B cell (primary cell): ENCODE results near the gene CCDC191. TPM values are rescaled to one million over a fixed set of nuclear protein-coding genes. Genes with fewer than 3 reads are reported as not detected.

Experiments
- ATAC-seq: fragments of 200-7000 bp; cut with Tn5 transposase; one replicate; pipeline ENCODE4 v1.10.0; 2021; ENCODE audit warnings: low read depth, mild to moderate bottlenecking, moderate number of reproducible peaks, moderate library complexity
- CTCF ChIA-PET: fragments of 350-600 bp; sonication (Branson Sonifier 250); formaldehyde crosslinking; loops from one replicate; lab custom pipeline; 2021; ENCODE audit warnings: antibody characterized with exemption, inconsistent platforms; lab: Charles Lee
- POLR2A ChIA-PET: fragments of 350-600 bp; sonication (Branson Sonifier 250); formaldehyde crosslinking; loops from one replicate; lab custom pipeline; 2021; ENCODE audit warnings: antibody characterized with exemption; lab: Charles Lee
- DNase-seq: peaks from one replicate; pipeline ENCODE4 v3.0.0; 2013
- H2AFZ ChIP-seq: 2 replicates; pipeline ENCODE4 v1.6.1; 2012; ENCODE audit warnings: mild to moderate bottlenecking, low read depth, low read length; ENCODE audit not compliant: insufficient read depth, poor library complexity, severe bottlenecking
- H3K27ac ChIP-seq, 2 donors: 1 replicate in 1 of 2; 2 replicates in 1 of 2; pipeline ENCODE4 v1.5.1; 2012 to 2013; ENCODE audit warnings: low read length in 2 of 2, mild to moderate bottlenecking in 2 of 2, moderate library complexity in 1 of 2
- H3K27me3 ChIP-seq, 4 experiments: fragments of 200-600 bp in 1 of 4; sonication (generic) in 1 of 4; replicated peaks in 1 of 4; 1 replicate in 2 of 4; 2 replicates in 2 of 4; pipeline versions ENCODE4 v1.6.1 to v1.7.0; 2013 to 2016; ENCODE audit warnings: low read length in 3 of 4, mild to moderate bottlenecking in 2 of 4, mixed read lengths in 1 of 4, moderate library complexity in 1 of 4; ENCODE audit not compliant: insufficient read depth in 4 of 4, control insufficient read depth in 3 of 4; ENCODE audit errors: control extremely low read depth in 1 of 4
- H3K36me3 ChIP-seq, 2 experiments: replicated peaks in 1 of 2; 1 replicate in 1 of 2; 2 replicates in 1 of 2; pipeline versions ENCODE4 v1.6.1 to v1.7.1; 2013; ENCODE audit warnings: low read length in 1 of 2; ENCODE audit not compliant: insufficient read depth in 2 of 2, control insufficient read depth in 1 of 2; ENCODE audit errors: control extremely low read depth in 1 of 2, extremely low read depth in 1 of 2
- H3K4me1 ChIP-seq, 2 donors: fragments of 200-600 bp in 1 of 2; sonication (generic) in 1 of 2; 1 replicate in 1 of 2; 2 replicates in 1 of 2; pipeline versions ENCODE4 v1.5.1 to v1.6.1; 2013 to 2017; ENCODE audit warnings: low read length in 2 of 2; ENCODE audit not compliant: control insufficient read depth in 2 of 2, insufficient read depth in 2 of 2
- H3K4me2 ChIP-seq: replicated peaks from 2 replicates; pipeline ENCODE3; 2012; ENCODE audit warnings: mild to moderate bottlenecking, low read depth, low read length; ENCODE audit not compliant: poor library complexity, severe bottlenecking
- H3K4me3 ChIP-seq, 5 experiments: fragments of 200-600 bp in 1 of 5; sonication (generic) in 1 of 5; 1 replicate in 3 of 5; 2 replicates in 2 of 5; pipeline versions ENCODE4 v1.5.1 to v1.7.0; 2011 to 2016; ENCODE audit warnings: low read length in 4 of 5, mild to moderate bottlenecking in 4 of 5, low read depth in 2 of 5, control low read depth in 1 of 5, moderate library complexity in 1 of 5; ENCODE audit not compliant: insufficient read depth in 1 of 5; ENCODE audit errors: control extremely low read depth in 1 of 5, extremely low read depth in 1 of 5
- H3K79me2 ChIP-seq: fragments of 200-600 bp; sonication (generic); one replicate; pipeline ENCODE4 v1.6.0; 2016; ENCODE audit warnings: low read length; ENCODE audit not compliant: control insufficient read depth, insufficient read depth
- H3K9ac ChIP-seq: fragments of 200-600 bp; sonication (generic); 2 replicates; pipeline ENCODE4 v1.6.1; 2017; ENCODE audit warnings: mild to moderate bottlenecking, low read length, moderate library complexity
- H3K9me3 ChIP-seq, 3 donors: one replicate each; pipeline versions ENCODE4 v1.6.1 to v1.7.1; 2013; ENCODE audit warnings: low read length in 2 of 3; ENCODE audit not compliant: control insufficient read depth in 2 of 3, insufficient read depth in 1 of 3; ENCODE audit errors: control extremely low read depth in 1 of 3
- H4K20me1 ChIP-seq: 2 replicates; pipeline ENCODE4 v1.6.0; 2012; ENCODE audit warnings: mild to moderate bottlenecking, low read length; ENCODE audit not compliant: insufficient read depth, control insufficient read depth, poor library complexity, severe bottlenecking
- H3K27ac Mint-ChIP-seq: one replicate; pipeline ENCODE4 v1.8.0; 2021; ENCODE audit warnings: mixed read lengths
- H3K27me3 Mint-ChIP-seq: one replicate; pipeline ENCODE4 v1.8.0; 2021; ENCODE audit warnings: mixed read lengths
- H3K4me1 Mint-ChIP-seq: one replicate; pipeline ENCODE4 v1.8.0; 2021; ENCODE audit warnings: mixed read lengths
- H3K4me3 Mint-ChIP-seq: one replicate; pipeline ENCODE4 v1.8.0; 2021; ENCODE audit warnings: mixed read lengths
- H3K9me3 Mint-ChIP-seq: one replicate; pipeline ENCODE4 v1.8.0; 2022; ENCODE audit warnings: mixed read lengths; ENCODE audit not compliant: insufficient read depth
- CTCF ChIP-seq: fragments of 200-600 bp; IDR thresholded peaks from one replicate; pipeline ENCODE4 v1.8.0; 2022; ENCODE audit warnings: antibody characterized with exemption, mild to moderate bottlenecking
- EZH2 ChIP-seq: IDR thresholded peaks from 2 replicates; pipeline ENCODE4 v1.6.1; 2012; ENCODE audit warnings: borderline replicate concordance, low read depth, mild to moderate bottlenecking, moderate library complexity, low read length; ENCODE audit not compliant: insufficient read depth, poor library complexity, severe bottlenecking
- WGBS: methylation state at CpG from one replicate; pipeline ENCODE4 v1.1.5; 2013; ENCODE audit warnings: missing lambda C conversion rate; ENCODE audit not compliant: insufficient coverage; 5-methylcytosine and 5-hydroxymethylcytosine counted together
- intact Hi-C: fragments of 100-400 bp; cut with micrococcal nuclease; formaldehyde crosslinking; loops from one replicate; pipeline ENCODE4 v1.10.0; 2022
- polyA plus RNA-seq: library from polyadenylated mRNA; depleted of rRNA; stranded (reverse); fragments of >200 nt; gene quantifications from 2 replicates; pipeline ENCODE4 v1.2.3, GENCODE V29; 2012
- total RNA-seq, 2 donors: library from RNA; stranded (reverse); fragments of 120-200 nt in 1 of 2; gene quantifications; 1 replicate in 1 of 2; 2 replicates in 1 of 2; pipeline versions ENCODE4 v1.2.3 to v1.2.4, GENCODE V29; 2013 to 2022

Gene CCDC191
- total and polyA plus RNA-seq, 2 donors (not counting 1 experiment from before 2014, with no cell fraction given), result 26.7 to 47.9 TPM

- no peak overlapping the region for H3K9ac ChIP-seq
- H3K4me2 ChIP-seq, result peak overlapping the region; percentile 79
- POLR2A ChIA-PET, result no interaction called here
- no peaks in the 10 kb centered on the region for H3K27me3 ChIP-seq
- H3K4me3 Mint-ChIP-seq, result peak overlapping the region; percentile 72
- H3K4me1 Mint-ChIP-seq, result peaks cover 69% of the 10 kb centered on the region
- DNase-seq (no peak), ATAC-seq (no peak)
- TF ChIP-seq EZH2 (no peak), CTCF (no peak)
- peaks cover 0 to 4% of the 10 kb centered on the region in 2 experiments for H3K36me3 ChIP-seq
- H3K27ac Mint-ChIP-seq, result no peak overlapping the region
- H3K4me1 ChIP-seq, result peaks cover 39 to 48% of the 10 kb centered on the region in 2 donors
- H3K9me3 ChIP-seq, result no peaks in the 10 kb centered on the region
- no peaks in the 10 kb centered on the region for H3K27me3 Mint-ChIP-seq
- CTCF ChIA-PET, result interaction anchor here (1.5 kb wide), 1 partner anchor 53 kb away, joined by 3 read pairs; no protein-coding TSS in a partner anchor
- H4K20me1 ChIP-seq, result peaks cover 5% of the 10 kb centered on the region
- H3K4me3 ChIP-seq, result no peak overlapping the region
- no peak overlapping the region for H3K27ac ChIP-seq
- peaks cover 71% of the 10 kb centered on the region for H3K79me2 ChIP-seq
- H3K9me3 Mint-ChIP-seq, result no peaks in the 10 kb centered on the region
- 100% methylated on average over 6 of the region's 8 CpGs for WGBS
- intact Hi-C loops, result loop anchor here (10.0 kb wide), 1 partner anchor 1086 kb away; the partner anchor contains the start of gene ZBTB20
- no peak overlapping the region for H2AFZ ChIP-seq
These were observed 2.3 kb upstream of the CCDC191 start for GRCh38 chr3:114058646-114059045.

GRCh38 chr3:114057011-114057347 lies 653 bp upstream of the CCDC191 start:
- Mint-ChIP-seq H3K9me3 (no peaks in the 10 kb centered on the region), H3K27ac (peak overlapping the region; percentile 96), H3K4me3 (peak overlapping the region; percentile 95), H3K27me3 (no peaks in the 10 kb centered on the region), H3K4me1 (peaks cover 62% of the 10 kb centered on the region)
- ChIA-PET POLR2A (interaction anchor here (1.0 to 2.5 kb wide), 2 partner anchors 51 to 1495 kb away, joined by 3 to 10 read pairs; partner anchors contain the start of genes ATG3 and SLC35A5), CTCF (interaction anchor here (1.0 kb wide), 1 partner anchor 52 kb away, joined by 4 read pairs; no protein-coding TSS in a partner anchor)
- Histone ChIP-seq H3K4me2 (peak overlapping the region; percentile 79), H3K4me3 (peak overlapping the region; percentile 71 to 100 (median 74)), H2AFZ (peak overlapping the region; percentile 92), H3K36me3 (peaks cover 0 to 4% of the 10 kb centered on the region in 2 experiments), H3K27ac (peak overlapping the region; percentile 68 to 93), H3K4me1 (peaks cover 39 to 48% of the 10 kb centered on the region in 2 donors), H3K79me2 (peaks cover 59% of the 10 kb centered on the region), H3K9me3 (no peaks in the 10 kb centered on the region), H3K27me3 (no peaks in the 10 kb centered on the region), H3K9ac (peak overlapping the region; percentile 89), H4K20me1 (peaks cover 1% of the 10 kb centered on the region)
- TF ChIP-seq EZH2 (no peak), CTCF (no peak)
- intact Hi-C loops, result loop anchor here (2.0 to 10.0 kb wide), 3 partner anchors 158 to 1088 kb away; partner anchors contain the start of genes SPICE1 and ZBTB20
- 1% methylated on average over 7 of the region's 8 CpGs for WGBS
- DNase-seq (no peak), ATAC-seq (no peak)
